HG02840 (cell line): Measurements from ENCODE around the gene PLEKHA5.
"Not testable (repeated sequence)": the region's sequence is repeated elsewhere in the genome, so short reads cannot be mapped to it uniquely, and the experiment has no call there.

Source experiments
- ATAC-seq: cut with Tn5 transposase; IDR thresholded peaks from one replicate; pipeline ENCODE4 v1.9.1; 2021; ENCODE audit warnings: mild to moderate bottlenecking, moderate library complexity, moderate number of reproducible peaks; ENCODE audit not compliant: unreplicated experiment, low FRiP score

The PLEKHA5 gene

GRCh38 chr12:19397534-19397933, 268.0 kb downstream of the PLEKHA5 start:
- no peak for ATAC-seq

DNA sequence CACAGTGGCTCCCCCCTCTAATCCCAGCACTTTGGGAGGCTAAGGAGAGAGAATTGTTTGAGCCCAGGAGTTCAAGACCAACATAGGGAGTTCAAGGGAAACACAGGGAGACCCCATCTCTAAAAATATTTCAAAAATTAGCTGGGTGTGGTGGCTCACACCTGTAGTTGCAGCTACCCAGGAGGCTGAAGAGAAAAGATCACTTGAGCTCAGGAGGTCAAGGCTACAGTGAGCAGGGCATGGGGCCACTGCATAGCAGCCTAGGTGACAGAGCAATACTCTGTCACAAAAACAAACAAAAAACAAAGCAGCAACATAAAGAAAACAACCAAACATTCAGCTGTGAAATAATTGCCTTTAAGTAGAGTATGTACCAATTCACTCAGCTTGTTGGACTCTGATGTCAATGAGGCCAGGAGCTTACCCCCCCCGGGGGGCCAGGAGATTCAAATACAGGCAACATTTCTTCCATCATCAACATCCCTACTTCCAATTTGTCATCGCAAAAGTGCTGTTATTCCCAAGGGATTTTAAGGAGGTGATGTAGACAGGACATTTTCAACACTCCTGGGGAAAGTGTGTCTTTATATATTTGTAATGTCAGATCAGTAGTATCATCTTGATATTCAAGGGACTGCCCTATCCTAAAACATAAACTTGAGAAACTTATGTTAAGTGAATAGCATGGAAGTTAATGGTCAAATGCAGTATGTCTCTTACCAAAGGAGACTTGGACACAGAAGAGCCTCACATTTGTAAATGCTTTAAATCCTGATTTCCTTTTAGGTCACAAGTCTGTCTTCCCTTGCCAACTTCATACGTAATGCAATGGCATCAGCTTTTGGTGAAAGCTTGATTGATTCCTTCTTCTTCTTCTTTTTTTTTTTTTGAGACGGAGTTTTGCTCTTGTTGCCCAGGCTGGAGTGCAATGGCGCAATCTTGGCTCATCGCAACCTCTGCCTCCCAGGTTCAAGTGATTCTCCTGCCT, 269.1 kb downstream of the PLEKHA5 start:
- no peak for ATAC-seq

GRCh38 chr12:19400649-19401285, 271.2 kb downstream of the PLEKHA5 start:
- ATAC-seq = not testable (repeated sequence)

DNA sequence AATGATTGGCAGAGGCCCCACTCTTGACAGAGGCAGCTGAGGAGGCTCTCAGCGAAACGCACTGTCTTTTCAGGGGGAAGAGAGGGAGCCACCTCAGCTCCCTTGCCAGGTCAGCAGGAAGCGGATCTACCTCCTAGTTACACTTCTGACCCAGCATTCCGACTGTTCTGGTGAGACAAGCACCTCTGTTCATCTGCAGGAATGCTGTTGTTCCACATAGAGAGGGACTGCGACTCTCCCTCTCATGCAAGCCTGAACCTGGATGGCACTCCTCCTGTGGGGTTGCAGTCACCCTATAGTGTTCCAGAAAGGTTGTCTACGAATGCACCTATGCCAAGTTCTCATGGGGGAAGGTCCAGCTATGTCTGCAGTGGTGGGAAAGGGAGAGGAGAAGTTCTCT, 272.7 kb downstream of the PLEKHA5 start:
- ATAC-seq = no peak

DNA sequence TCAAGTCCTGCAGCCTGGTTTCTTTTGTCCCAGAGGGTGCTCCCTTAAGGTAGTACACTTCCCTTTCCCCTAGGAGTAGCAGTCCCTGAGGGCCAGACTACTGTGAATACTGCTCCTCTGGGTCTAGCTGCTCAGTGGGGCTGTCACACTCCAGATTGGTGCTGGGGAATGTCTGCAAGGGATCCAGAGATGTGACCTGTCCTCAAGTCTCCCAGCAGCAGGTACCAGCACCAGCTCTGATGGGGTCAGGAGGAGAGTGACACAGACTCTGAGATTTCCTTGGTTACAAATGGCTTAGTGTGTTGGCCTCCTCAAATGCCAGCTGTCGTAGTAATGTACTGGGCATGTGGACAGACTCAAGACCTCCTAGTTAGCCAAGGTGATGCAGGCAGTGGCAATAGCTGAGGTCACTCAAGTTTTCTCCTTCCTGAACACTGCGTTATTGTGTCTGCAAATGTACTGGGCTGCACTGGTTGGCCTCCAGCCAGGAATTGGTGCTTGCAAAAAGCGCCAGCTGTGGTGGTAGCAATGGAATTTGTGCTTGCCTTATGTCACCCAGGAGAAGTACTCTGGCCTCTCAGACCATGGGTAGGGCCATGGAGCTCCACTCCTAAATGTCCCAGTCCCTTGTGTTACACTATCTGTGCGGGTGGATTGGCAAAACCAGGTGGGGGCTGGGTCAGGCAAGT, 273.4 kb downstream of the PLEKHA5 start:
- no peak for ATAC-seq

- no peak for ATAC-seq
Measured at GRCh38 chr12:19404242-19404880, 274.8 kb downstream of the PLEKHA5 start.

DNA sequence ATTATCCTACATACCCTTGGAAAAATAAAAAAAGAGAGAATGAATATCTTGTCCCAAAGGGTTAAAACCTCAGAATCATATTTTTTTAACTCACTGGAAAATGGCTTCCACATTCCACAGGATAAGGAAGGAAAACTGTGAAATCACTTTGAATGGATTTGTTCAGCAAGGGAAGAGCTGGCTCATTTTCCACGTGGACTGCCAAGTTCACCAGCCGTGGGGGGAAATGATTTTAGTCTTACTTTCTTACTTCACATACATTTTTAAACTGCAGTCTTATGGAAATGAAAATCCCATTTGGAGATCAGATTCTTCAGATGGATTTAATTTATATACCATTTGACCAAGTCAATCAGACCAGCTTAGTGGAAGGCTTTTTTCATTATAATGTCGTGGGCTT, 279.8 kb downstream of the PLEKHA5 start:
- ATAC-seq = no peak

GRCh38 chr12:19410211-19410610, 280.7 kb downstream of the PLEKHA5 start:
- no peak for ATAC-seq

- no peak for ATAC-seq
Measured at GRCh38 chr12:19410629-19411185, 281.2 kb downstream of the PLEKHA5 start.

DNA sequence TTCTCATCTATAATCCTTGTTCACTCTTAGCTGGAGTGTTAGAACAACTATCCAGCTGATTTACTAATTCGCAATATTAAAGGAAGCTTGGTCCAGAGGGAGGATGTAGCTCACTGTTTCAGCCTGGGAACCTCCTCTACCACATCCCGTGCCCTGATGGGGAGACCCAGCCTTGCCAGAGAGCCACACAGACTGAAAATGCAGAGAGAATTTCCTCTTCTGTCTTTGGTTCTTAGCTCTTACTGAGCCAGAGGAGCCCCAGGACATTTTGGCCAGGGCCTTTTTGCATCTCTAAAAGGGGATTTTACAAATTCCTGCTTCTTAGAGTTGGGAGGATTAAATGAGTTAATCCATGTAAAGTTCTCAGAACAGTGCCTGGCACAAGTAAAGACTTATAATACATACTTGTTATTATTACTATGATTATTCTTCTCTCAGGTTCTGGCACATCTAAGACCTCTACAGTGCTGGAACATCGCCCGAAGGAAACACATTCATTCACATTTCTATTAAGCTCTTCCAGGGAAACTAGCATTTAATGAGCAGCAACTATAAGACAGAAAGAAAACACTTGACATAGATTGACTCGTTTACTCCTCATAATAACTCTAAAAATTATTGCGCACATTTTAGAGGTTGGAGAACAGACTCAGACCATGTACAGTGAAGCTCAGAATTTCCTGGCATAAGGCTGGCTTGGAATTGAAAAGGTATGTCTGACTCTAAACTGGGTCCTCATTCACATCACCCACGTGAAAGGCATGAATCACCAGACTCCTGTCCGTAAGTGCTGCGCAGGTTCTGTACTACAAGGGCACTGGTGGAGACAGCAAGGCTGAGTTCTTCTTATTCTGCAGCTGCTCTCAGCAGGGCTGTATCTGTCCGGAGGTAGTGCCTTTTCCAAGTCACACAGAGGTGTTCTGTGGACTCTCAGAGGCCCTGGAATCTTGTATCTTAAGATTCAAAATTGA, 282.0 kb downstream of the PLEKHA5 start:
- ATAC-seq = no peak

GRCh38 chr12:19412844-19413243, 283.3 kb downstream of the PLEKHA5 start:
- ATAC-seq = no peak

- ATAC-seq = not testable (repeated sequence)
Measured at GRCh38 chr12:19413582-19413981, 284.0 kb downstream of the PLEKHA5 start.

- ATAC-seq = no peak
Measured at GRCh38 chr12:19415563-19415962, 286.0 kb downstream of the PLEKHA5 start.

DNA sequence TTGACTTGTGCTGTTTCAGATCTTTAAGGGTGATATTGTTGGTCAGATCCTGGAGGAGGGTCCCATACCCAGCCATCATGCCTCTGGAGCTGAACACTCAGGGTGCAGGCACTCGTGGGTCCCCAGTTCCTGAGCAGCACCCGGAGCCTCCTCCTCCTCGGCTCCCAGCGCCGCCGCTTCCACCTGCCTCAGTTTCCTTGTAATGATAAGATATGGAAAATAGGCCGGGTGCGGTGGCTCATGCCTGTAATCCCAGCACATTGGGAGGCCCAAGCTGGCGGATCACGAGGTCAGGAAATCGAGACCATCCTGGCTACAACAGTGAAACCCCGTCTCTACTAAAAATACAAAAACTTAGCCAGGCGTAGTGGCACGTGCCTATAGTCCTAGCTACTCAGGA, 289.6 kb downstream of the PLEKHA5 start:
- ATAC-seq = no peak

GRCh38 chr12:19421503-19422282, 292.2 kb downstream of the PLEKHA5 start:
- ATAC-seq = no peak

DNA sequence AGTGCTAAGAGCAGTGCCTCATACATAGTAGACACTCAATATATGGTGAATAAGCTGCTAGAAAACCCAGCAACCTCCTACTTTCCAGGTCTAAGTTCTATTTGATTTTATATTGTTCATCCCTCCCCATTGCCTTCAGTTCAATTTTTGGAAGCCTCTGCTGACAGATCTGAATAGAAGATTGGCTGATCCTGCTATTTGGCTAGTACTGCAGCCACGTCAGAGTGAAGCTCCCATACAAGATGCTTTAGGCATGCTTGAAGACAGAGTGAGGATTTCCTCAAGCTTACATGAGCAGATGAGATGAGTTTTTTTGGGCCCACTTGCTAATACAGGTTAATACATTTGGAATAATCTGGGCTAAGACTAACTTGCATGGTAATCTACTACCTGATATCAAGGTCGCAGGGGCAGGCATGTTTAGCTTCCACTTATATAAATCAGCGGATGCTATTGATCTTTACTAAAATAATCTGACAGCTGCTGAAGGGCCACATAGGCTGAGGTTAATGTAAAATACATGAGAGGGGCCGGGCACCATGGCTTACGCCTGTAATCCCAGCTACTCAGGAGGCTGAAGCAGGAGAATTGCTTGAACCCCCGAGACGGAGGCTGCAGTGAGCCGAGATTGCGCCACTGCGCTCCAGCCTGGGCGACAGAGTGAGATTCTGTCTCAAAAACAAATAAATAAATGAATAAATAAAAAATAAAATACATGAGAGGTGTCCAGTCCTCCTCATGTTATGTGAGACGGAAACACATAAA, 293.8 kb downstream of the PLEKHA5 start:
- no peak for ATAC-seq
